Right atrium auricular region (tissue), 2 donors: Measurements from ENCODE around the gene XKR7. TPM values are rescaled to one million over a fixed set of nuclear protein-coding genes. Genes with fewer than 3 reads are reported as not detected.

Experiments
- DNase-seq: peaks from one replicate; pipeline ENCODE4 v3.0.0-alpha.2; 2019; ENCODE audit warnings: low spot score
- H3K27ac ChIP-seq, 2 donors: fragments of 200-600 bp; sonication (generic); 1 replicate in 1 of 2; 2 replicates in 1 of 2; pipeline ENCODE4 v1.5.1; 2016 to 2019
- H3K27me3 ChIP-seq, 2 donors: fragments of 200-600 bp; sonication (generic); one replicate each; pipeline versions ENCODE4 v1.5.1 to v1.6.0; 2017 to 2019
- H3K36me3 ChIP-seq: fragments of 200-600 bp; sonication (generic); one replicate; pipeline ENCODE4 v1.5.1; 2016
- H3K4me1 ChIP-seq, 2 donors: fragments of 200-600 bp; sonication (generic); one replicate each; pipeline versions ENCODE4 v1.5.1 to v1.6.0; 2017 to 2019
- H3K4me3 ChIP-seq, 2 donors: fragments of 200-600 bp; sonication (generic); 1 replicate in 1 of 2; 2 replicates in 1 of 2; pipeline ENCODE4 v1.5.1; 2017 to 2019; ENCODE audit warnings: mild to moderate bottlenecking in 1 of 2, moderate library complexity in 1 of 2
- H3K9me3 ChIP-seq, 2 donors: fragments of 200-600 bp; sonication (generic); one replicate each; pipeline ENCODE4 v1.5.1; 2019
- CTCF ChIP-seq, 2 donors: fragments of 200-600 bp; sonication (generic); IDR thresholded peaks; one replicate each; pipeline ENCODE4 v1.5.1; 2019; ENCODE audit warnings: antibody characterized with exemption in 2 of 2
- total RNA-seq, 2 donors: library from RNA; depleted of rRNA; stranded (reverse); fragments of >200 nt; gene quantifications; one replicate each; pipeline ENCODE4 v1.1.0, GENCODE V29; 2016

Gene XKR7
- total RNA-seq, 2 donors from 2014 or later: not detected

GRCh38 chr20:31934968-31935764 is 32.8 kb upstream of the XKR7 start:
- Histone ChIP-seq H3K36me3 (no peaks in the 10 kb centered on the region), H3K4me3 (no peak overlapping the region), H3K9me3 (no peaks in the 10 kb centered on the region), H3K27ac (no peak overlapping the region), H3K27me3 (no peaks in the 10 kb centered on the region), H3K4me1 (no peaks in the 10 kb centered on the region)
- no peak for TF ChIP-seq CTCF (IDR thresholded peaks at IDR 0.05)
- no peak for DNase-seq

GRCh38 chr20:31936420-31936819 is 31.5 kb upstream of the XKR7 start:
- no peak overlapping the region for H3K4me3 ChIP-seq
- H3K27me3 ChIP-seq: no peaks in the 10 kb centered on the region
- H3K36me3 ChIP-seq: no peaks in the 10 kb centered on the region
- no peaks in the 10 kb centered on the region for H3K4me1 ChIP-seq
- DNase-seq: no peak
- H3K9me3 ChIP-seq: no peaks in the 10 kb centered on the region
- no peak for TF ChIP-seq CTCF (IDR thresholded peaks at IDR 0.05)
- H3K27ac ChIP-seq: no peak overlapping the region

GRCh38 chr20:31937820-31938219 is 30.1 kb upstream of the XKR7 start:
- peaks cover 0 to 6% of the 10 kb centered on the region in 2 donors for H3K4me1 ChIP-seq
- no peak overlapping the region for H3K27ac ChIP-seq
- no peaks in the 10 kb centered on the region for H3K9me3 ChIP-seq
- TF ChIP-seq CTCF (IDR thresholded peaks at IDR 0.05): no peak
- no peak for DNase-seq
- H3K4me3 ChIP-seq: no peak overlapping the region
- no peaks in the 10 kb centered on the region for H3K27me3 ChIP-seq
- no peaks in the 10 kb centered on the region for H3K36me3 ChIP-seq

- H3K36me3 ChIP-seq: peaks cover 2% of the 10 kb centered on the region
- DNase-seq: no peak
- H3K27me3 ChIP-seq: no peaks in the 10 kb centered on the region
- H3K4me1 ChIP-seq: peaks cover 0 to 14% of the 10 kb centered on the region in 2 donors
- H3K9me3 ChIP-seq: no peaks in the 10 kb centered on the region
- TF ChIP-seq CTCF (IDR thresholded peaks at IDR 0.05): no peak
- H3K27ac ChIP-seq: no peak overlapping the region
- no peak overlapping the region for H3K4me3 ChIP-seq
Observed at GRCh38 chr20:31939661-31940060, 28.3 kb upstream of the XKR7 start.

GRCh38 chr20:31943052-31943471 is 24.9 kb upstream of the XKR7 start:
- no peak for DNase-seq
- Histone ChIP-seq H3K27me3 (no peaks in the 10 kb centered on the region), H3K4me3 (no peak overlapping the region), H3K9me3 (peaks cover 0 to 2% of the 10 kb centered on the region in 2 donors), H3K4me1 (peaks cover 0 to 14% of the 10 kb centered on the region in 2 donors), H3K36me3 (peaks cover 36% of the 10 kb centered on the region), H3K27ac (no peak overlapping the region)
- no peak for TF ChIP-seq CTCF (IDR thresholded peaks at IDR 0.05)

GRCh38 chr20:31945319-31945718 is 22.6 kb upstream of the XKR7 start:
- Histone ChIP-seq H3K9me3 (peaks cover 0 to 3% of the 10 kb centered on the region in 2 donors), H3K4me1 (peaks cover 0 to 20% of the 10 kb centered on the region in 2 donors), H3K27ac (no peak overlapping the region), H3K4me3 (no peak overlapping the region), H3K36me3 (peaks cover 53% of the 10 kb centered on the region), H3K27me3 (no peaks in the 10 kb centered on the region)
- no peak for TF ChIP-seq CTCF (IDR thresholded peaks at IDR 0.05)
- no peak for DNase-seq
